UCSD-AML1 (cell line): ENCODE data around the gene ARSB.
A peak's percentile ranks its signal among the peaks of the same experiment; 100 is the strongest.
"Not testable (repeated sequence)": the region's sequence is repeated elsewhere in the genome, so short reads cannot be mapped to it uniquely, and the experiment has no call there.

Experiments used
- DNase-seq: peaks from one replicate; lab custom pipeline; 2025; ENCODE audit not compliant: unreplicated experiment; lab: John Stamatoyannopoulos, UW

The ARSB gene

GRCh38 chr5:78956901-78957300 is 28.2 kb downstream of the ARSB start:
- DNase-seq = no peak

GRCh38 chr5:78953092-78953800 is 31.9 kb downstream of the ARSB start:
- no peak for DNase-seq

- DNase-seq = no peak
Measured at GRCh38 chr5:78930721-78931120, 54.4 kb downstream of the ARSB start.

- DNase-seq = no peak
Measured at GRCh38 chr5:78929833-78930232, 55.3 kb downstream of the ARSB start.

- DNase-seq = no peak
Measured at GRCh38 chr5:78927657-78928282, 57.3 kb downstream of the ARSB start.

- no peak for DNase-seq
Measured at GRCh38 chr5:78926252-78926651, 58.9 kb downstream of the ARSB start.

GRCh38 chr5:78925129-78925876 is 59.8 kb downstream of the ARSB start:
- DNase-seq = no peak

GRCh38 chr5:78923622-78923970 is 61.5 kb downstream of the ARSB start:
- DNase-seq = no peak

GRCh38 chr5:78922879-78923621 is 62.1 kb downstream of the ARSB start:
- DNase-seq = no peak

- DNase-seq = no peak
Measured at GRCh38 chr5:78920604-78921003, 64.5 kb downstream of the ARSB start.

GRCh38 chr5:78919796-78920195 is 65.3 kb downstream of the ARSB start:
- DNase-seq = no peak

GRCh38 chr5:78916044-78916443 is 69.1 kb downstream of the ARSB start:
- no peak for DNase-seq

GRCh38 chr5:78915170-78915569 is 69.9 kb downstream of the ARSB start:
- no peak for DNase-seq

- DNase-seq = no peak
Measured at GRCh38 chr5:78912811-78913210, 72.3 kb downstream of the ARSB start.

- DNase-seq = no peak
Measured at GRCh38 chr5:78912085-78912771, 72.9 kb downstream of the ARSB start.

GRCh38 chr5:78909224-78909983 is 75.7 kb downstream of the ARSB start:
- not testable (repeated sequence) for DNase-seq

- DNase-seq = peak; percentile 43
Measured at GRCh38 chr5:78908173-78909061, 76.7 kb downstream of the ARSB start.

- DNase-seq = peak; percentile 32
Measured at GRCh38 chr5:78907255-78907891, 77.7 kb downstream of the ARSB start.
